Osteocyte (in vitro differentiated cells): ENCODE data around the gene MYOG. TPM values are rescaled to one million over a fixed set of nuclear protein-coding genes. Genes with fewer than 3 reads are reported as not detected.

Experiments
- DNase-seq: peaks from one replicate; pipeline ENCODE4 v3.0.0; 2021; ENCODE audit warnings: mixed read lengths; ENCODE audit not compliant: unreplicated experiment; ENCODE audit errors: extremely low spot score
- H3K27ac Mint-ChIP-seq: one replicate; pipeline ENCODE4 v1.8.0; 2021; ENCODE audit warnings: mild to moderate bottlenecking, mixed read lengths; ENCODE audit not compliant: unreplicated experiment
- H3K27me3 Mint-ChIP-seq: one replicate; pipeline ENCODE4 v1.8.0; 2021; ENCODE audit warnings: mixed read lengths; ENCODE audit not compliant: unreplicated experiment
- H3K36me3 Mint-ChIP-seq: one replicate; pipeline ENCODE4 v1.8.0; 2021; ENCODE audit warnings: mixed read lengths; ENCODE audit not compliant: unreplicated experiment
- H3K4me1 Mint-ChIP-seq: one replicate; pipeline ENCODE4 v1.8.0; 2021; ENCODE audit warnings: mixed read lengths; ENCODE audit not compliant: unreplicated experiment
- H3K4me3 Mint-ChIP-seq: one replicate; pipeline ENCODE4 v1.8.0; 2021; ENCODE audit warnings: mild to moderate bottlenecking, moderate library complexity, mixed read lengths; ENCODE audit not compliant: unreplicated experiment
- H3K9me3 Mint-ChIP-seq: one replicate; pipeline ENCODE4 v1.8.0; 2021; ENCODE audit warnings: mixed read lengths; ENCODE audit not compliant: unreplicated experiment
- total RNA-seq: library from RNA; stranded (reverse); gene quantifications from 2 replicates; pipeline ENCODE4 v1.2.1, GENCODE V29; 2021
- TF ChIP-seq, protein P1 (sequence below): fragments of 200-600 bp; sonication (generic); IDR thresholded peaks from 2 replicates; pipeline ENCODE4 v1.5.0; 2021; ENCODE audit warnings: antibody characterized with exemption, mild to moderate bottlenecking, moderate library complexity

The MYOG gene
- total RNA-seq, 1 donor from 2014 or later, result not detected

DNA sequence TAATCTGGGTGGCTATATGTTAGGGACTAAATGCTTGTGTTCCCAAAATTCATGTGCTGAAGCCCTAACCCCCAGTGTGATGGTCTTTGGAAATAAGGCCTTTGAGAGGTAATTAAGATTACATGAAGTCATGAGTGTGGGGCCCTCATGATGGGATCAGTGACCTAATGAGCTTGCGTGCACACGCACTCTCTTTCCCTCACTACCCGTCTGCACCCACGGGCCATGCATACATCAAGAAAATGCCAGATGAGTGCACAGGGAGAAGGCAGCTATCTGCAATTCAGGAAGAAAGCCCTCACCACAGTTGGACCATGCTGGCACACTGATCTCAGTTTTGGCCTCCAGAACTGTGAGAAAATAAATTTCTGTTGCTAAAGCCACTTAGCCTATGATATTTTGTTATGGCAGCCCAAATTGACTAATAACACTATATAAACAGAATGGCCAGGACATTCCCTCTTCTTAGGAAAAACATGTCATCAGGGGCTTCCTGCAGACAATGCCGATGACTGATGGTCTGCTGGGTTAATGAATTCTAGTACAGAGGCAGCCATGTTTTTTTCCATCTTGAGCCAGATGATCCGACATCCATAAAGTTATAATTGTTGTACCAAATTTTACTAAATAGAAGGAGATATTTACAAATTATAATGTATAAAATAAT, 18.1 kb upstream of the MYOG start:
- Mint-ChIP-seq H3K27me3 (peaks cover 54% of the 10 kb centered on the region), H3K27ac (no peak overlapping the region), H3K4me1 (no peaks in the 10 kb centered on the region), H3K4me3 (no peak overlapping the region), H3K9me3 (peaks cover 12% of the 10 kb centered on the region), H3K36me3 (no peaks in the 10 kb centered on the region)
- TF ChIP-seq, protein P1, sequence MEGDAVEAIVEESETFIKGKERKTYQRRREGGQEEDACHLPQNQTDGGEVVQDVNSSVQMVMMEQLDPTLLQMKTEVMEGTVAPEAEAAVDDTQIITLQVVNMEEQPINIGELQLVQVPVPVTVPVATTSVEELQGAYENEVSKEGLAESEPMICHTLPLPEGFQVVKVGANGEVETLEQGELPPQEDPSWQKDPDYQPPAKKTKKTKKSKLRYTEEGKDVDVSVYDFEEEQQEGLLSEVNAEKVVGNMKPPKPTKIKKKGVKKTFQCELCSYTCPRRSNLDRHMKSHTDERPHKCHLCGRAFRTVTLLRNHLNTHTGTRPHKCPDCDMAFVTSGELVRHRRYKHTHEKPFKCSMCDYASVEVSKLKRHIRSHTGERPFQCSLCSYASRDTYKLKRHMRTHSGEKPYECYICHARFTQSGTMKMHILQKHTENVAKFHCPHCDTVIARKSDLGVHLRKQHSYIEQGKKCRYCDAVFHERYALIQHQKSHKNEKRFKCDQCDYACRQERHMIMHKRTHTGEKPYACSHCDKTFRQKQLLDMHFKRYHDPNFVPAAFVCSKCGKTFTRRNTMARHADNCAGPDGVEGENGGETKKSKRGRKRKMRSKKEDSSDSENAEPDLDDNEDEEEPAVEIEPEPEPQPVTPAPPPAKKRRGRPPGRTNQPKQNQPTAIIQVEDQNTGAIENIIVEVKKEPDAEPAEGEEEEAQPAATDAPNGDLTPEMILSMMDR, result no peak
- peak; percentile 15 for DNase-seq

DNA sequence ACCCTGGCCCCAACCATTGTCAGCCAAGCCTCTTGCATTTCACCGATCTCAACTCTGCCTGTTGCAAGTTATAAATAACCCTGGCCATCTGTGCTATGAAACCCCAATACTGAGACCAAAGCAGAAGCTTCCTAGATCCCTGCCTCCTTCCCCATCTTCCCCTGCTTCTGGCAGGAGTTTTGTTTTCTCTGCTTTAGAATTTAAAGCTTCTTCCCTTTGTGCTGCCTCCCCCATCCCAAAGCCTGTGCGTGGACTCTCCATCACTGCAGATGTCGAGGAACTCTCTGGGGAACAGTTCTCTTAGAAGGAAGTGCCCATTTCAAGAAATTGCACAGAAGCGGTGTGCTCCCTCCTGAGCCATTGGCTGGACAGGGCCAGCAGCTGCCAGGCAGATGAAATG, 17.4 kb upstream of the MYOG start:
- TF ChIP-seq, protein P1, result no peak
- DNase-seq, result peak; percentile 17
- H3K27me3 Mint-ChIP-seq, result peaks cover 47% of the 10 kb centered on the region
- no peaks in the 10 kb centered on the region for H3K4me1 Mint-ChIP-seq
- H3K4me3 Mint-ChIP-seq, result no peak overlapping the region
- no peaks in the 10 kb centered on the region for H3K36me3 Mint-ChIP-seq
- H3K9me3 Mint-ChIP-seq, result peaks cover 12% of the 10 kb centered on the region
- no peak overlapping the region for H3K27ac Mint-ChIP-seq

DNA sequence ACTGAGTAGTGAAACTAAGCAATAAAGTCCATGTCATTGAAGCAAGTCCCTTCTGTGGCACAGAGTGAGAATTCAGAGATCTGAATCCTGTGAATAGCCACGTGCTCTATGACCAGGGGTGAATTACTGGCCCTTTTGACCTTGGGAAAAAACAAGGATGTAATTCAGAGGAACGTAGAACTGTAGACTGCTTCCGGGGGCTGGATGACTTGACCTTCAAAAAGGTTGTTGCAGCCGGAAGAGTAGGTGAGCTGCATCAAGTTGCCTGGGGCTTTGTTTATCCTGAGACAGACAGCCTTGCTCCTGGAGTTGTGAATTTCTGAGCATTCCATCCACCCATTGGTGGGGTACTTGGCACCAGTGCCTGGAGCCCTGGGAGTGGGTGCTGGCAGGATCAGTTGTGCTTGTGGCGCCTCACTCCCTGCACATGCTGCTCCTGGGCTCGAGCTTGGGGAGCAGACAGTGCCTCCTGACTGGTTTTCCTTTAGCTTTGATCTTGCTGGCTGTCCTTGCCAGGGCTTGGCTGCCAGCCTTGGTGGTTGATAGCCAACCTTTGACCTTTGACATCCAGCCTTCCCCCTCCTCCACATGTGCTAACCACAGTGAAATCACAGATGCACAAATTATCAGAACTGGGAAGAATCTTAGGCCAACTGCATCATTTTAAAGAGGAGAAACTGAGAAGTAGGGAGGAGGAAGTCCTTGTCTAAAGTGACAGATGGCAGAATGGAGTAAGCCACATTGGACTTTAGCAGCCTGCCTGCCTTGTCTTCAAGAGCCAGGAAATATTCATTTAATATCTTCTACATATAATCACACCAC, 16.2 kb upstream of the MYOG start:
- H3K9me3 Mint-ChIP-seq, result peaks cover 12% of the 10 kb centered on the region
- no peaks in the 10 kb centered on the region for H3K36me3 Mint-ChIP-seq
- TF ChIP-seq, protein P1, result no peak
- H3K4me1 Mint-ChIP-seq, result no peaks in the 10 kb centered on the region
- H3K27ac Mint-ChIP-seq, result no peak overlapping the region
- H3K4me3 Mint-ChIP-seq, result no peak overlapping the region
- peak; percentile 59 for DNase-seq
- peaks cover 43% of the 10 kb centered on the region for H3K27me3 Mint-ChIP-seq

DNA sequence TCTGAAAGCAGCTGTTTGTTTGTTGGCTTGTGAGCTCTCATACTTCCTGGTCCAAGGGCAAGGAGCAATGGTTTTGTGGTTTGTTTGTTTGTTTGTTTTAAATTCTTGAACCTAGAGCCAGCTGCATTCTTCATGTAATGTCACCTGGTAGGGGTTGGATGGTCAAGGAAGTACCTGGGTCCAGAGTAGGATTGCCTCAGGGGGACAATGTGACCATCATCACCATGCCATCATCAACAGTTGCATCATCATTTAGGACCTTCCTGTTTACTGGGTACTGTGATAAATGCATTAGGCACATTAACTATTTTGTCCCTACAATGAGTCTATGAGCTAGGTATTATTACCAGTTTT, 14.7 kb upstream of the MYOG start:
- Mint-ChIP-seq H3K4me1 (no peaks in the 10 kb centered on the region), H3K27ac (no peak overlapping the region), H3K36me3 (no peaks in the 10 kb centered on the region)

More for the DNA sequence above, 14.7 kb upstream of the MYOG start:
- Mint-ChIP-seq H3K9me3 (peaks cover 15% of the 10 kb centered on the region), H3K27me3 (peaks cover 45% of the 10 kb centered on the region), H3K4me3 (no peak overlapping the region)
- DNase-seq, result no peak
- TF ChIP-seq, protein P1, result no peak
